Neural crest cell (in vitro differentiated cells): ENCODE data around the gene KDM4B. TPM values are rescaled to one million over a fixed set of nuclear protein-coding genes. Genes with fewer than 3 reads are reported as not detected.

Experiments
- DNase-seq: peaks from one replicate; pipeline ENCODE4 v3.0.0; 2021; ENCODE audit warnings: low read depth, mixed read lengths, low spot score
- H3K27ac Mint-ChIP-seq: one replicate; pipeline ENCODE4 v1.8.0; 2021; ENCODE audit warnings: mild to moderate bottlenecking, mixed read lengths; ENCODE audit not compliant: unreplicated experiment
- H3K27me3 Mint-ChIP-seq: 2 replicates; pipeline ENCODE4 v1.8.0; 2021; ENCODE audit warnings: low read depth, mild to moderate bottlenecking, mixed read lengths
- H3K36me3 Mint-ChIP-seq: 2 replicates; pipeline ENCODE4 v1.8.0; 2021; ENCODE audit warnings: low read depth, mild to moderate bottlenecking, mixed read lengths
- H3K4me1 Mint-ChIP-seq: 2 replicates; pipeline ENCODE4 v1.8.0; 2021; ENCODE audit warnings: mixed read lengths
- H3K4me3 Mint-ChIP-seq: one replicate; pipeline ENCODE4 v1.8.0; 2021; ENCODE audit warnings: mild to moderate bottlenecking, mixed read lengths
- H3K9me3 Mint-ChIP-seq: 2 replicates; pipeline ENCODE4 v1.8.0; 2021; ENCODE audit warnings: mixed read lengths
- CTCF ChIP-seq: fragments of 200-600 bp; sonication (generic); conservative IDR thresholded peaks from 2 replicates; pipeline ENCODE4 v1.5.0; 2021; ENCODE audit warnings: antibody characterized with exemption, mild to moderate bottlenecking
- total RNA-seq: library from RNA; stranded (reverse); gene quantifications from 2 replicates; pipeline ENCODE4 v1.2.1, GENCODE V29; 2021

KDM4B gene
- total RNA-seq, 1 donor from 2014 or later = 45.4 TPM

GRCh38 chr19:4980838-4981680 is 12.1 kb downstream of the KDM4B start:
- no peaks in the 10 kb centered on the region for H3K9me3 Mint-ChIP-seq
- TF ChIP-seq CTCF = no peak
- no peak for DNase-seq
- no peak overlapping the region for H3K27ac Mint-ChIP-seq
- peaks cover 28% of the 10 kb centered on the region for H3K4me1 Mint-ChIP-seq
- H3K27me3 Mint-ChIP-seq = no peaks in the 10 kb centered on the region
- no peaks in the 10 kb centered on the region for H3K36me3 Mint-ChIP-seq
- H3K4me3 Mint-ChIP-seq = peak overlapping the region; percentile 49

GRCh38 chr19:4981681-4981958 is 12.7 kb downstream of the KDM4B start:
- Mint-ChIP-seq H3K9me3 (no peaks in the 10 kb centered on the region), H3K36me3 (no peaks in the 10 kb centered on the region), H3K27ac (no peak overlapping the region), H3K27me3 (no peaks in the 10 kb centered on the region), H3K4me1 (peaks cover 24% of the 10 kb centered on the region), H3K4me3 (no peak overlapping the region)
- no peak for DNase-seq
- no peak for TF ChIP-seq CTCF

GRCh38 chr19:4983346-4984105 is 14.6 kb downstream of the KDM4B start:
- H3K27ac Mint-ChIP-seq = peak overlapping the region; percentile 67
- no peaks in the 10 kb centered on the region for H3K36me3 Mint-ChIP-seq
- no peak overlapping the region for H3K4me3 Mint-ChIP-seq
- DNase-seq = no peak
- H3K9me3 Mint-ChIP-seq = no peaks in the 10 kb centered on the region
- TF ChIP-seq CTCF = no peak
- no peaks in the 10 kb centered on the region for H3K27me3 Mint-ChIP-seq
- H3K4me1 Mint-ChIP-seq = peaks cover 28% of the 10 kb centered on the region

- Mint-ChIP-seq H3K27me3 (no peaks in the 10 kb centered on the region), H3K4me1 (peaks cover 33% of the 10 kb centered on the region)
- TF ChIP-seq CTCF = no peak
Observed at GRCh38 chr19:4984106-4984380, 15.1 kb downstream of the KDM4B start.

GRCh38 chr19:4984438-4984990 is 15.6 kb downstream of the KDM4B start:
- H3K36me3 Mint-ChIP-seq = no peaks in the 10 kb centered on the region
- H3K9me3 Mint-ChIP-seq = no peaks in the 10 kb centered on the region
- H3K4me3 Mint-ChIP-seq = no peak overlapping the region
- no peaks in the 10 kb centered on the region for H3K27me3 Mint-ChIP-seq
- no peak overlapping the region for H3K27ac Mint-ChIP-seq
- no peak for TF ChIP-seq CTCF
- DNase-seq = no peak
- peaks cover 32% of the 10 kb centered on the region for H3K4me1 Mint-ChIP-seq

More at GRCh38 chr19:4984106-4984380, 15.1 kb downstream of the KDM4B start:
- Mint-ChIP-seq H3K27ac (no peak overlapping the region), H3K4me3 (no peak overlapping the region), H3K9me3 (no peaks in the 10 kb centered on the region), H3K36me3 (no peaks in the 10 kb centered on the region)
- DNase-seq = no peak
